PC-3 (cell line): Measurements from ENCODE around the gene LSMEM2.

ENCODE experiments used
- CTCF ChIP-seq: fragments of 300-600 bp; sonication (generic); conservative IDR thresholded peaks from 2 replicates; pipeline ENCODE4 v1.5.1; 2017; ENCODE audit warnings: antibody characterized with exemption, low read depth, mild to moderate bottlenecking, low read length
- EZH2phosphoT487 ChIP-seq: fragments of 300-600 bp; sonication (generic); IDR thresholded peaks from 2 replicates; pipeline ENCODE4 v1.6.1; 2018; ENCODE audit warnings: mild to moderate bottlenecking, antibody characterized with exemption, low read length, borderline replicate concordance

- TF ChIP-seq CTCF (no peak), EZH2phosphoT487 (no peak)
Measured at GRCh38 chr3:50323614-50324199, 44.8 kb downstream of the LSMEM2 start.
